ENCODE measurements around the gene MARCHF6. TPM values are rescaled to one million over a fixed set of nuclear protein-coding genes. Genes with fewer than 3 reads are reported as not detected.

MARCHF6 gene
- total RNA-seq, 2 donors from 2014 or later, result 140 to 160 TPM

Other genes with a start within 250 kb of the MARCHF6 start
- gene ATPSCKMT, start 103.8 kb upstream of the MARCHF6 start, total RNA-seq, result 10 to 100 TPM; 10.6 to 19.3 TPM
- 100 to 1,000 TPM; 106 to 117 TPM for gene CCT5, start 103.4 kb upstream of the MARCHF6 start, total RNA-seq
- 10 to 100 TPM; 23.9 to 39.5 TPM for gene CMBL, start 45.8 kb upstream of the MARCHF6 start, total RNA-seq
- 1 to 10 TPM in 1 of 2 donors, under 1 TPM in 1; 0.31 to 1.0 TPM for gene ROPN1L, start 88.2 kb downstream of the MARCHF6 start, total RNA-seq
- 1 to 10 TPM; 2.0 to 4.8 TPM for gene ANKRD33B, start 210.4 kb downstream of the MARCHF6 start, total RNA-seq